Body of pancreas (tissue), 4 donors: Measurements from ENCODE around the gene COQ10B.

ENCODE experiments used
- POLR2A ChIP-seq, 3 donors: fragments of 450-650 bp; IDR thresholded peaks; one replicate each; pipeline ENCODE4 v1.6.1; 2016; ENCODE audit warnings: antibody characterized with exemption in 3 of 3, mild to moderate bottlenecking in 2 of 3
- TF ChIP-seq, protein P1 (sequence below), 7 experiments: fragments of 450-650 bp in 4 of 7; fragments of 200-600 bp in 3 of 7; sonication (generic) in 3 of 7; IDR thresholded peaks; one replicate each; pipeline ENCODE4 v1.5.1; 2016 to 2019; ENCODE audit warnings: antibody characterized with exemption in 7 of 7

DNA sequence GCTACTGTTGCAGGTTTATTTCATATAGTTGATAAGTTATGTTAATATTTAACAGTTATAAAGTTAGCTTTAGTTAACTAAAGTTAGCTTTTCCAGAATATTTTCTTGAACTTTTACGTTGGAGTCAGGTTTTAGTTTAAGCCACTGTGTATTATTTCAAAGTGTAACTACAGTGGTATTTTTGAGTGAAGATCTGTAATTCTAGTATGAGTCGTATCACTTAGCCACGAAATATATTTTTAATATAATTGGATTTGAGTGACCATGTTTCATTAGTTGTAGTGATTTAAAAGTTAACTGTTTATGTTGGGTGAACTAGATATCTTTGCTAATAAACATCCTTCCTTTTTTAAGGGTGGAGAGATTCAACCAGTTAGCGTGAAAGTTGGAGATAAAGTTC, 49.3 kb downstream of the COQ10B start:
- no peak for TF ChIP-seq POLR2A (IDR thresholded peaks at IDR 0.05)
- TF ChIP-seq, protein P1, sequence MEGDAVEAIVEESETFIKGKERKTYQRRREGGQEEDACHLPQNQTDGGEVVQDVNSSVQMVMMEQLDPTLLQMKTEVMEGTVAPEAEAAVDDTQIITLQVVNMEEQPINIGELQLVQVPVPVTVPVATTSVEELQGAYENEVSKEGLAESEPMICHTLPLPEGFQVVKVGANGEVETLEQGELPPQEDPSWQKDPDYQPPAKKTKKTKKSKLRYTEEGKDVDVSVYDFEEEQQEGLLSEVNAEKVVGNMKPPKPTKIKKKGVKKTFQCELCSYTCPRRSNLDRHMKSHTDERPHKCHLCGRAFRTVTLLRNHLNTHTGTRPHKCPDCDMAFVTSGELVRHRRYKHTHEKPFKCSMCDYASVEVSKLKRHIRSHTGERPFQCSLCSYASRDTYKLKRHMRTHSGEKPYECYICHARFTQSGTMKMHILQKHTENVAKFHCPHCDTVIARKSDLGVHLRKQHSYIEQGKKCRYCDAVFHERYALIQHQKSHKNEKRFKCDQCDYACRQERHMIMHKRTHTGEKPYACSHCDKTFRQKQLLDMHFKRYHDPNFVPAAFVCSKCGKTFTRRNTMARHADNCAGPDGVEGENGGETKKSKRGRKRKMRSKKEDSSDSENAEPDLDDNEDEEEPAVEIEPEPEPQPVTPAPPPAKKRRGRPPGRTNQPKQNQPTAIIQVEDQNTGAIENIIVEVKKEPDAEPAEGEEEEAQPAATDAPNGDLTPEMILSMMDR (IDR thresholded peaks at IDR 0.05): no peak
